Esophagus muscularis mucosa (tissue), 4 donors: ENCODE measurements around the gene LBX1. TPM values are rescaled to one million over a fixed set of nuclear protein-coding genes. Genes with fewer than 3 reads are reported as not detected.
A peak's percentile ranks its signal among the peaks of the same experiment; 100 is the strongest.

Experiments
- DNase-seq: peaks from one replicate; pipeline ENCODE4 v3.0.0-alpha.2; 2017; ENCODE audit errors: extremely low spot score
- H3K27ac ChIP-seq, 4 donors: fragments of 200-600 bp; sonication (generic); replicated peaks in 1 of 4; 1 replicate in 3 of 4; 2 replicates in 1 of 4; pipeline ENCODE4 v1.5.1; 2016 to 2019; ENCODE audit warnings: mild to moderate bottlenecking in 1 of 4
- H3K27me3 ChIP-seq, 4 donors: fragments of 200-600 bp; sonication (generic); one replicate each; pipeline versions ENCODE4 v1.5.1 to v1.6.0; 2016 to 2019
- H3K36me3 ChIP-seq, 4 donors: fragments of 200-600 bp; sonication (generic); one replicate each; pipeline ENCODE4 v1.5.1; 2016 to 2019
- H3K4me1 ChIP-seq, 4 donors: fragments of 200-600 bp; sonication (generic); one replicate each; pipeline ENCODE4 v1.5.1; 2016 to 2019
- H3K4me3 ChIP-seq, 4 donors: fragments of 200-600 bp; sonication (generic); 1 replicate in 2 of 4; 2 replicates in 2 of 4; pipeline ENCODE4 v1.5.1; 2016 to 2019; ENCODE audit warnings: mild to moderate bottlenecking in 4 of 4, moderate library complexity in 1 of 4
- H3K9me3 ChIP-seq, 4 donors: fragments of 200-600 bp; sonication (generic); 1 replicate in 3 of 4; 2 replicates in 1 of 4; pipeline ENCODE4 v1.5.1; 2016 to 2019
- CTCF ChIP-seq, 3 experiments: fragments of 200-600 bp in 2 of 3; fragments of 450-650 bp in 1 of 3; sonication (generic) in 2 of 3; IDR thresholded peaks; one replicate each; pipeline ENCODE4 v1.5.1; 2017 to 2019; ENCODE audit warnings: antibody characterized with exemption in 3 of 3, mild to moderate bottlenecking in 2 of 3, moderate library complexity in 1 of 3
- EP300 ChIP-seq: sonication (generic); formaldehyde crosslinking; IDR thresholded peaks from one replicate; pipeline ENCODE4 v1.6.1; 2017; ENCODE audit warnings: antibody characterized with exemption
- POLR2A ChIP-seq: fragments of 450-650 bp; IDR thresholded peaks from one replicate; pipeline ENCODE4 v1.6.1; 2017; ENCODE audit warnings: antibody characterized with exemption, moderate library complexity, mild to moderate bottlenecking, low read depth
- POLR2AphosphoS5 ChIP-seq, 2 donors: sonication (generic); formaldehyde crosslinking; IDR thresholded peaks; one replicate each; pipeline ENCODE4 v1.6.1; 2017; ENCODE audit warnings: antibody characterized with exemption in 2 of 2
- WGBS: methylation state at CpG from one replicate; pipeline ENCODE4 v1.1.5; 2018; 5-methylcytosine and 5-hydroxymethylcytosine counted together
- intact Hi-C: fragments of 100-400 bp; cut with DNase I; formaldehyde crosslinking; loops from one replicate; pipeline ENCODE4 v1.15.1; 2023
- total RNA-seq, 4 donors: library from RNA; depleted of rRNA; stranded (reverse); fragments of >200 nt; gene quantifications; one replicate each; pipeline versions ENCODE4 v1.1.0 to v1.2.1, GENCODE V29; 2016

LBX1 gene
- total RNA-seq, 4 donors from 2014 or later: not detected

DNA sequence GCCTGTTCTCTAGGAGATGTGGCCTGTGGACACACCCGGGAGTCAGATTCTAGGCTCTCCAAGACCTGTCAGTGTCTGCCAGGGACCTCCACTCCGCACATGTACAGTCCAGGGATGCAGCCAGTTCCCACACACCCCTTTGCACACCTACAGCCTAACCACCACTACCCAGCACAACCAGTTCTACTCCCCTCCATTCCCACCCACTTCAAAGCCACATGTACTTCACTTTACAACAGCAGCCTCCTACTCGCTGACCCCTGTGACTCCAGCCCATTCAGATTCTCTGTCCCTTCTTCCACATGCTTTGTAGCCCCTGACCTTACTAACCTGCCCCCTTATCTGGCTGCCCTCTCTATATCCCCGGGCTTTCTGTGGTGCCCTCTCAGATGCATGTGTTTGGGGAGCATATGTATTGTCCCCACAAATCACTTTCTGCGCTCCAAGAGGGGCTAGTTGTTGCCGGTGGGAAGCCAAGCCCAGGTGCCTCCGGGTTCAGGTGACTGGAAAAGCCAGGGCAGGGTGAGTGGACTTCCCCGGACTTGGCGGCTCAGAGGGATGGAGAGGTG lies 7.2 kb downstream of the LBX1 start:
- intact Hi-C loops: no loop called here
- no peaks in the 10 kb centered on the region for H3K36me3 ChIP-seq
- peaks cover 48 to 66% (median 63%) of the 10 kb centered on the region in 4 donors for H3K4me1 ChIP-seq
- no peaks in the 10 kb centered on the region for H3K9me3 ChIP-seq
- WGBS: 15% methylated on average over 7 of the region's 9 CpGs
- peak overlapping the region in 2 of 4 donors; percentile 45 to 50 for H3K4me3 ChIP-seq
- TF ChIP-seq CTCF (IDR thresholded peaks at IDR 0.05): no peak
- TF ChIP-seq POLR2AphosphoS5 (IDR thresholded peaks at IDR 0.05): no peak
- no peak for TF ChIP-seq POLR2A
- TF ChIP-seq EP300: no peak
- H3K27ac ChIP-seq: no peak overlapping the region
- peaks cover 15 to 100% (median 97%) of the 10 kb centered on the region in 4 donors for H3K27me3 ChIP-seq
- DNase-seq: no peak

- DNase-seq: no peak
- TF ChIP-seq EP300 (no peak), CTCF (IDR thresholded peaks at IDR 0.05) (no peak), POLR2A (no peak), POLR2AphosphoS5 (IDR thresholded peaks at IDR 0.05) (no peak)
- WGBS: 38% methylated on average over 5 of the region's 5 CpGs
- Histone ChIP-seq H3K27ac (no peak overlapping the region), H3K4me1 (peaks cover 48 to 66% (median 63%) of the 10 kb centered on the region in 4 donors), H3K36me3 (no peaks in the 10 kb centered on the region), H3K9me3 (no peaks in the 10 kb centered on the region), H3K4me3 (no peak overlapping the region), H3K27me3 (peaks cover 15 to 100% (median 98%) of the 10 kb centered on the region in 4 donors)
- intact Hi-C loops: no loop called here
Measured at GRCh38 chr10:101221549-101221948, 7.7 kb downstream of the LBX1 start.

DNA sequence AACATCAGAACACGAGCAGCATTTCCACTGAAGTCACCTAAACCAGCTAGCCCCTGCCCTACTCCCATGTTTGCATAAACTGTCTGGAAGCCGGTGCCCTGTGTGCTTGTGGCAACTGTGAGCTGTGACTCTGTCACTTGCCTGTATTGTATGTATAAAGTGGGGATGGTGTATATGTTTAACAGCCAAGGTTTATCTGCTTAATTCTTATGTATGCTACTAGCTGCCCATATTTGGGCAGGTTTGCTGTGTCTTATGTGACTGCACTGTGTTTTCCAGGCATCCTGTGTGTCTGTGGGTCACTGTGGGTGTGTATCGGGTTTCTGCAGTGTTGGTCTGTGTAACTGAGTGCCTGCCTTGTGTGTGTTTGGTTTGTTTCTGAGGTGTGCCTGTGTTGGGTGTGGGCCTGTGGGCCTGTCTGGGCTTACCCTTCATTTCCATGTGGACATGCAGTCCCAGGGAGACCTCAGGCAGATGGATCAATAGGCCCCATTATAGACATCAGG lies 9.3 kb downstream of the LBX1 start:
- 69% methylated on average over 2 of the region's 3 CpGs for WGBS
- H3K4me1 ChIP-seq: peaks cover 40 to 66% (median 63%) of the 10 kb centered on the region in 4 donors

GRCh38 chr10:101219139-101219945 lies 9.9 kb downstream of the LBX1 start:
- WGBS: 28% methylated on average over 24 of the region's 26 CpGs
- no peak for DNase-seq
- Histone ChIP-seq H3K9me3 (no peaks in the 10 kb centered on the region), H3K4me1 (peaks cover 40 to 66% (median 63%) of the 10 kb centered on the region in 4 donors), H3K27me3 (peaks cover 13 to 100% (median 97%) of the 10 kb centered on the region in 4 donors), H3K4me3 (no peak overlapping the region), H3K36me3 (no peaks in the 10 kb centered on the region), H3K27ac (no peak overlapping the region)
- TF ChIP-seq EP300 (no peak), POLR2A (no peak), POLR2AphosphoS5 (IDR thresholded peaks at IDR 0.05) (no peak), CTCF (IDR thresholded peaks at IDR 0.05) (no peak)
- intact Hi-C loops: loop anchor here (5.0 to 10.0 kb wide), 4 partner anchors 73 to 555 kb away; partner anchors contain the start of genes BTRC and FGF8

More for the DNA sequence above, 9.3 kb downstream of the LBX1 start:
- intact Hi-C loops: loop anchor here (5.0 to 10.0 kb wide), 4 partner anchors 72 to 555 kb away; partner anchors contain the start of genes BTRC and FGF8
- Histone ChIP-seq H3K4me3 (no peak overlapping the region), H3K36me3 (no peaks in the 10 kb centered on the region), H3K27me3 (peaks cover 16 to 100% (median 98%) of the 10 kb centered on the region in 4 donors), H3K27ac (no peak overlapping the region), H3K9me3 (no peaks in the 10 kb centered on the region)
- TF ChIP-seq EP300 (no peak), POLR2AphosphoS5 (IDR thresholded peaks at IDR 0.05) (no peak), POLR2A (no peak), CTCF (IDR thresholded peaks at IDR 0.05) (no peak)
- DNase-seq: no peak
